Measurements from ENCODE around the gene ADGRL1.

- TF ChIP-seq POLR2A (IDR thresholded peaks at IDR 0.05), result no peak
- TF ChIP-seq CTCF (IDR thresholded peaks at IDR 0.05), result no peak
Measured at GRCh38 chr19:14155371-14155770, 50.6 kb downstream of the ADGRL1 start.
